Stimulated activated CD4-positive, alpha-beta T cell treated with anti-CD3 and anti-CD28 coated beads, Interleukin-15, amount 100 ng/mL, for 48 hours (primary cell): Measurements from ENCODE around the gene LZIC.
A peak's percentile ranks its signal among the peaks of the same experiment; 100 is the strongest.
"Not testable (repeated sequence)": the region's sequence is repeated elsewhere in the genome, so short reads cannot be mapped to it uniquely, and the experiment has no call there.

Source experiments
- DNase-seq, 2 donors: peaks; one replicate each; pipeline ENCODE4 v3.0.0-alpha.2; 2020; ENCODE audit warnings: low read depth in 2 of 2

Gene LZIC

GRCh38 chr1:9942939-9943788 lies at the start of gene LZIC, which contains the start of gene NMNAT1:
LZIC (minus strand) TSS chr1:9943391; CDS start chr1:9936619, 6,772 bp downstream.
NMNAT1 (plus strand) TSS chr1:9943475; CDS start chr1:9972074, 28,599 bp downstream.
- peak; percentile 87 to 90 for DNase-seq

DNA sequence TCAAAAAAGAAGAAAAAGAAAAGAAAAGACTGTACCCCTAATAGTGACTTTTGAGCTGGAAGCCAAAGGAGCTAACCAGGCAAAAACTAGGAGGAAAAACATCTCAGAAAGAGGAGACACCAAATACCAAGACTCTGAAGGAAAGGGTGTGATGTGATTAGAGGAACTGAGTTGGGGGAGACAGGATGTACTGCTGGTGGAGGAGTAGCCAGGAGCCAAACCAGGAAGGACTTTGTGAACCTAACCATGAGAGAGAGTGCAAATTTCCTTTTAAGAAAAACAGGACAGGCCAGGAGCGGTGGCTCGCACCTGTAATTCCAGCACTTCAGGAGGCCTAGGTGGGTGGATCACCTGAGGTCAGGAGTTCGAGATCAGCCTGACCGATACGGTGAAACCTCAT lies 49.7 kb upstream of the LZIC start:
- DNase-seq = no peak

- DNase-seq = no peak
Measured at GRCh38 chr1:9990944-9991343, 47.8 kb upstream of the LZIC start.

DNA sequence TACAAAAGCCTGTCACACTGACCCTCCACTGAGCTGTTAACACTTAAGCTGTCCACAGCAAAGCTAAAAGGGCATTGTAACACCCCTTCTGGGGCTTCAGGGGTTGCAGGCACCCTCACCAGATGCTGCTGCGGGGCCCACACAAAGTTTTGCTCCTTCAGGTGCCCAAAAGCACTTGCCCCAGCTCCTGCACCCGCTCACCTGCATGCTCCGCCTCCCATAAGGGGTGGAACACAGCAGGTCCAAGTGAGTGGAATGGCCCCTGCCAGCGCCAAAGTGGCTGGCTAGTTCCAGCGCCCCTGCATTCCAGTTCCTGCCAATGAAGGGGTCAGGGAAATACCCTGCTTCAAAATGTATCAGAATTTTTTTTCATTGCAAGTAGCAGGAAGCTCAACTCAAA lies 46.6 kb upstream of the LZIC start:
- DNase-seq = no peak

GRCh38 chr1:9985001-9985400 lies 41.8 kb upstream of the LZIC start:
- no peak for DNase-seq

DNA sequence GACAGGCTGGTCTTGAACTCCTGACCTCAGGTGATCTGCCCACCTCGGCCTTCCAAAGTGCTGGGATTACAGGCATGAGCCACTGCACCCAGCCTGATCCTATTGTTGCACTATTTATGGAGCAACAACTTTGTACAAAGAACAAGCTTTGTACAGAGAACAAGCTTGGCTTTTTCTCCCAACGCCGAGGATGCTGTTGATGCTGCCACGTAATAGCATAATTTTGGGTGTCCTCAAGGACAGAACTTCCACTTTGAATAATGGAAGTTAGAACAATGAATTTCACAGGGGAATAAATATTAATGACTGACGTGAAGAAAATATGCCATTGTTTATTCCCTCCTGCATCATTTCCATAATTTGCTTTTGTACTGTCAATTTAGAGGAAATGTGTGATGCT lies 41.1 kb upstream of the LZIC start:
- no peak for DNase-seq

DNA sequence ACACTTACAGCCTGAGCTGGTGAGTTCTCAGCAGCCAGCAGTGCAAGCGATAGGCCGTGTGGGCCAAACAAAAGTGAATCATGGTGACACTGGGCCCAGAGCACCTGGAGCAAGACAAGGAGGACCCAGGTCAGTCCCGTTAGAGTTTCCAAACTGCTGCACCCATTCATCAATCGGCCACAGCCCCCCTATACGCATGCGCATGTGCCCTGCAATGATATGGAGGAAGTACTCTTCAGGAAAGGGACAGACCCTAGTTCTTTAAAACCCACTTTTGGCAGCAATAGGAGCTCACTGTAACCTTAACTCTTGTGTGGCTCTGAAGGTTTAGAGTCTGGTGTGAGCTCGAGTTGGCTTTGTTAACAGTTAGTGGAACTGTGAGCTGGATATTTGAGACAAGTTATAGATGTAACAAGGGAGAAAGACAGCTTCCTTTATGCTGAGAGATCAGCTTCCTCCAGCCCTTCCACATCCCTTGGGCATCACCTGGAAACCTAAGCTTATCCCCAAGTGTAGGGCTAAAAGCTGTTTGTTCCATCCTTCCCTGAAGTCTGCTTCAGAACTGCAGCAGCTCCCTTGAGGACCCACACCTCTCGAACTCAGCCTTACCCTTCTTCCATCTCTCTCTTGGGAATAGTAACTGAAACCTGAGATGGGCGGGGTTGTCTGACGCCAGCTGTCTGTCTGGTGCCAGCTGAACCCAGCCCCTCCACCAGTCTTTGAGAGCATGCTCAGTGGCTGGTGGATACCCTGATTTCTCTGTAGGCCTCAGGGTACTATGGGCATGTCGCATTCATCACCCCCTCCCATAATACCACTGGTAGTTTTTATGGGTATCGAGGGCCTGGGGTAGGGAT lies 17.7 kb upstream of the LZIC start:
- no peak for DNase-seq

DNA sequence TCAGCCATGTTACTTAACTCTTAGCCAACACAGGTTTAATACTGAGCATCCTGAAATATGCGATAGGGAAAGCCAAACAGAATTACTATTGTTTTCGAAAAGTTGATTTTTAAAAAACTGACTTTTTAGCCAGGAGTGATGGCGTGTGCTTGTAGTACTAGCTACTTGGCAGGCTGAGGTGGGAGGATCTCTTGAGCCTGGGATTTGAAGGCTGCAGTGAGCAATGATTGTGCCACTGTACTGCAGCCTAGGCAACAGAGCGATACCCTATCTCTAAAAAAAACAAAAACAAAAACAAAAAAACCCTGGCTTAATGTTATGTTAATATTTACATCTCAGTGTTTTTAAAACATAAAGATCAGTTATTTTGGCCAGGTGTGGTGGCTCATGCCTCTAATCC lies 16.8 kb upstream of the LZIC start:
- DNase-seq = no peak

DNA sequence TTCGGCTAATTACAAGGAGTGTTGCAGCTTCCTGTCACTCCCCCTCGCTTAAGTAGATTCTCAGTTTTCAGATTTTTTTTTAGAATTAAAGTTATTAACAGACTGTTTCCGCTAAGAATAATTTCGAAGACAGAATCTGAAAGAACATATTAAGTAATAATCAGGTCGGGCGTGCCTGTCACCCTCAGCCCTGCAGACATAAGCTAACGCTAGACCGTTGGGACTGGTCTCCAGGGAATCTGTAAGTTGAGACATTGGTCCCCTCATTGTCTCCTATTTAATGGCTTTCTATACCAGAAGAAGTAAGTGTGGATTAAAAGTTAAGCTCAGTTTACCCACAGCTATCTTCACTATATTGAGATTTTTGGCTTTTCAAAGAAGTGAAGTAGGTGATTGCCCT lies 14.5 kb upstream of the LZIC start:
- DNase-seq = no peak

GRCh38 chr1:9946315-9946714 lies 3.1 kb upstream of the LZIC start:
- no peak for DNase-seq

DNA sequence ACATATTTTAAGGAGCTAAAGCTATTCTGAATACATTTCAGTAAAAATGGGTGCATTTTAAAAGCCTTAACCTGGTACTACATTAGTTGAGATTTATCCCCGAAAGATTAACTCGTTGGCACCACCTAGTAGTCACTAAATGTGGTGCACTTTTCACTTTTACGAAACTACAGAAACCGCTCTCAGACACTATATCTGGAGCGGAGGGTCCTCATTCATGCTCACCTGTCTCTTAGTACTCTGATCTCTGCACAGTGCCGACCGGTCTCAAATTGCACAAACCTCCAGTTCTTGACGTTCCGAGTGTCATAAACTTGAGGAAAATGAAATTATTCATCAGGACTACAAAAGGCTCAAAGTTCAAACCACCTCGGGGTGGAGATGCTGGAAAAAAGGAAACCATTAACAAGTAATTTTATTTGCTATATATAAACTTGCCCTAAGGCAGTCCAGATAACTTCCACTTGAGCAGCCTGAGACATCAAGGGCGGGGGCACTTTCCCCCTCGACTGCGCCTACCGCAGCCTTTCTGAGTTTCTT lies 722 bp downstream of the LZIC start:
- DNase-seq = no peak

GRCh38 chr1:9929431-9930385 lies 13.5 kb downstream of the LZIC start:
- no peak for DNase-seq

- no peak for DNase-seq
Measured at GRCh38 chr1:9927259-9927658, 15.9 kb downstream of the LZIC start.

DNA sequence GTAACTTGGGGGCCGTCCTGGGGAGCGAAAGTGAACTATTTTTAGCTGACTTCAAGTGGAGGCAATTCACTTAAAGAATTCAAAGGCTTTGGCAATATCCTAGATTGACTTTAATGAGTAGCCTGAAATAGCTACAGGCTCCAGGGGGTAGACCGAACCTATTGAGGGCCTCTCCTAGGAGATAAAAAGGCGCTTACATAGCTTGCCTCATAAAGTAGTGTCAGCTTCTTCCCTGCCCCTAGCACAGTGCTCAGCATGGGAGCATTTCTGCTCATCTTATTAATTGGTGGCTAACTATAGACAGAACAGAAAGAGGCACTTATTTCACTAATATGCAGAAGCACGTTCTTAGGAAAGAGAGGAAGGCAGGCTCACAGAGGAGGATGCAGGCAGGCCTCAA lies 20.8 kb downstream of the LZIC start:
- no peak for DNase-seq

- no peak for DNase-seq
Measured at GRCh38 chr1:9920606-9921005, 22.6 kb downstream of the LZIC start.

- DNase-seq = no peak
Measured at GRCh38 chr1:9917901-9918300, 25.3 kb downstream of the LZIC start.

DNA sequence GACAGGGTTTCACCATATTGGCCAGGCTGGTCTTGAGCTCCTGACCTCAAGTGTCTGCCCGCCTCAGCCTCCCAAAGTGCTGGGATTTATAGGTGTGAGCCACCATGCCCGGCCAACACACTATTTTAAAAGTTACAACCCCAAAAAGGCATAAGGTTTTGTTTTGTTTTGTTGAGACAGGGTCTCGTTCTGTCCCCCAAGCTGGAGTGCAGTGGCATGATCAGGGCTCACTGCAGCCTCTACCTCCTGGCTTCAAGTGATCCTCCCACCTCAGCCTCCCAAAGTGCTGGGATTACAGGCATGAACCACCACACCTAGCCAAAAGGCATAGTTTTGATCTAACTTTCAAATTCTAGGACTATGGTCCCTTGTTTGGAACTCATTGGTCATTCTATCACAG lies 25.7 kb downstream of the LZIC start:
- not testable (repeated sequence) for DNase-seq

DNA sequence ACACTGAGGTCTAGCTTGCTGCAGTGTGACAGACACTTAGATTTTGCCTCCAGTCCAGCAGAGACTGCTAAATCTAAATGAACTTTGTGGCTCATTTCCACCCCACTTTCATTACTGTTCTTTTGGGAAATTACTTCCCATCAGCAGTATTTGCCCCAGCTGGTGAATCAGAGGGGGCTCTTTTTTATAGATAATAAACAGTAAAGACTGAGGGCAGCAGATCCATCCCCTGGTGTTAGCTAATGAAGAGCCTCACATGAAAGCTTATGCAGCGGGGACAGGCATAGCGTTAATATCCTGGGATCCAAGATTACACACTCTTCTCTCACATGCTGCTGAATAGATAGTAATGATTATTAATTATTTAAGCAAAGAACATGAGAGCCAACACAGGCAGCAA lies 26.7 kb downstream of the LZIC start:
- no peak for DNase-seq

DNA sequence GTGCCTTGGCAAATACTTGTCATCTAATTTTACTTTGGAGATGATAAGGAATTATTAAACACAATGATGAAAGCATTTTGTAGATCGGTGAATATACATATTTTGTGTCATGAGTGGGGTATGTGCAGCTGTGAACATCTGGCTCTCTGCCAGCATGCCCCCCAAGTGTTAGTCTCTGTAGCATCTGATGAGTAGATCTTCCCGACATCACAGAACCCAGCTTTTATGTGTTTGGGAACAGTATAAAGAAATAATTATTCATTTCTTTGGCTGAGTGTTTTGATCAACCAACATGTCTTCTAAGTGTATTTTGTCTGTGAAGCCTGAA lies 28.6 kb downstream of the LZIC start:
- DNase-seq = no peak

GRCh38 chr1:9912264-9912936 lies 30.8 kb downstream of the LZIC start:
- DNase-seq = no peak
